Gastrocnemius medialis (tissue), 4 donors: ENCODE results near the gene MAPK4.

ENCODE experiments used
- CTCF ChIP-seq, 5 experiments: fragments of 450-650 bp in 3 of 5; fragments of 200-600 bp in 2 of 5; sonication (generic) in 2 of 5; IDR thresholded peaks in 4 of 5; conservative IDR thresholded peaks in 1 of 5; 1 replicate in 4 of 5; 2 replicates in 1 of 5; pipeline ENCODE4 v1.5.1; 2016 to 2019; ENCODE audit warnings: antibody characterized with exemption in 5 of 5, mild to moderate bottlenecking in 3 of 5, moderate library complexity in 3 of 5
- POLR2A ChIP-seq, 2 donors: fragments of 450-650 bp; IDR thresholded peaks; one replicate each; pipeline ENCODE4 v1.6.1; 2017; ENCODE audit warnings: antibody characterized with exemption in 2 of 2, mild to moderate bottlenecking in 2 of 2, moderate library complexity in 2 of 2

- no peak for TF ChIP-seq CTCF (IDR thresholded peaks at IDR 0.05 in 4 of 5, conservative IDR thresholded peaks at IDR 0.05 in 1 of 5)
- no peak for TF ChIP-seq POLR2A (IDR thresholded peaks at IDR 0.05)
Measured at GRCh38 chr18:50656841-50657470, 97.1 kb downstream of the MAPK4 start.
